ENCODE measurements around the gene FRY.

FRY gene

GRCh38 chr13:32127691-32128090, 96.1 kb downstream of the FRY start:
- H3K27ac ChIP-seq: no peak overlapping the region
- no peaks in the 10 kb centered on the region for H3K4me1 ChIP-seq
- H3K9me3 ChIP-seq (ENCODE audit: control insufficient read depth, low read length): no peaks in the 10 kb centered on the region
- H3K4me3 ChIP-seq (ENCODE audit: low read depth, low read length): no peak overlapping the region
- H3K4me2 ChIP-seq (ENCODE audit: low read length): no peak overlapping the region
- H3K36me3 ChIP-seq (ENCODE audit: control insufficient read depth, insufficient read depth, low read length): no peaks in the 10 kb centered on the region
- H2AFZ ChIP-seq: no peak overlapping the region
- H3K9ac ChIP-seq: no peak overlapping the region
- H3K79me2 ChIP-seq: no peaks in the 10 kb centered on the region
- TF ChIP-seq CTCF (IDR thresholded peaks at IDR 0.05): no peak
- no peaks in the 10 kb centered on the region for H3K27me3 ChIP-seq (ENCODE audit: control insufficient read depth, insufficient read depth, low read length)

- Histone ChIP-seq H3K27ac (no peak overlapping the region), H3K9ac (no peak overlapping the region)
- no peak for TF ChIP-seq CTCF (IDR thresholded peaks at IDR 0.05)
Observed at GRCh38 chr13:32134241-32135055, 102.9 kb downstream of the FRY start.

GRCh38 chr13:32135056-32135390, 103.4 kb downstream of the FRY start:
- Histone ChIP-seq H2AFZ (no peak overlapping the region), H3K4me2 (ENCODE audit: low read length) (no peak overlapping the region), H3K4me1 (no peaks in the 10 kb centered on the region), H3K4me3 (ENCODE audit: low read depth, low read length) (no peak overlapping the region), H3K79me2 (no peaks in the 10 kb centered on the region), H3K9me3 (ENCODE audit: control insufficient read depth, low read length) (no peaks in the 10 kb centered on the region), H3K36me3 (ENCODE audit: control insufficient read depth, insufficient read depth, low read length) (no peaks in the 10 kb centered on the region), H3K27me3 (ENCODE audit: control insufficient read depth, insufficient read depth, low read length) (no peaks in the 10 kb centered on the region), H3K9ac (no peak overlapping the region), H3K27ac (no peak overlapping the region)
- no peak for TF ChIP-seq CTCF (IDR thresholded peaks at IDR 0.05)

More at GRCh38 chr13:32134241-32135055, 102.9 kb downstream of the FRY start:
- Histone ChIP-seq H3K27me3 (ENCODE audit: control insufficient read depth, insufficient read depth, low read length) (no peaks in the 10 kb centered on the region), H3K4me2 (ENCODE audit: low read length) (no peak overlapping the region), H3K36me3 (ENCODE audit: control insufficient read depth, insufficient read depth, low read length) (no peaks in the 10 kb centered on the region), H3K4me3 (ENCODE audit: low read depth, low read length) (no peak overlapping the region), H3K4me1 (no peaks in the 10 kb centered on the region), H3K79me2 (no peaks in the 10 kb centered on the region), H2AFZ (no peak overlapping the region), H3K9me3 (ENCODE audit: control insufficient read depth, low read length) (no peaks in the 10 kb centered on the region)

- Histone ChIP-seq H3K79me2 (no peaks in the 10 kb centered on the region), H3K9me3 (ENCODE audit: control insufficient read depth, low read length) (no peaks in the 10 kb centered on the region), H3K4me3 (ENCODE audit: low read depth, low read length) (no peak overlapping the region), H3K9ac (no peak overlapping the region), H3K4me2 (ENCODE audit: low read length) (no peak overlapping the region), H3K27me3 (ENCODE audit: control insufficient read depth, insufficient read depth, low read length) (no peaks in the 10 kb centered on the region), H3K4me1 (no peaks in the 10 kb centered on the region), H3K27ac (no peak overlapping the region), H2AFZ (no peak overlapping the region), H3K36me3 (ENCODE audit: control insufficient read depth, insufficient read depth, low read length) (no peaks in the 10 kb centered on the region)
- no peak for TF ChIP-seq CTCF (IDR thresholded peaks at IDR 0.05)
Observed at GRCh38 chr13:32135655-32136054, 104.1 kb downstream of the FRY start.

GRCh38 chr13:32136061-32136460, 104.5 kb downstream of the FRY start:
- Histone ChIP-seq H3K9ac (no peak overlapping the region), H3K4me2 (ENCODE audit: low read length) (no peak overlapping the region), H3K27me3 (ENCODE audit: control insufficient read depth, insufficient read depth, low read length) (no peaks in the 10 kb centered on the region), H2AFZ (no peak overlapping the region), H3K9me3 (ENCODE audit: control insufficient read depth, low read length) (no peaks in the 10 kb centered on the region), H3K27ac (no peak overlapping the region), H3K4me3 (ENCODE audit: low read depth, low read length) (no peak overlapping the region), H3K4me1 (no peaks in the 10 kb centered on the region), H3K36me3 (ENCODE audit: control insufficient read depth, insufficient read depth, low read length) (no peaks in the 10 kb centered on the region), H3K79me2 (no peaks in the 10 kb centered on the region)
- TF ChIP-seq CTCF (IDR thresholded peaks at IDR 0.05): no peak

Data from parathyroid adenoma (tissue), 2 donors.